Stomach (tissue), 4 donors: ENCODE measurements around the gene CBFA2T3.

Experiments used
- CTCF ChIP-seq, 7 experiments: fragments of 450-650 bp in 4 of 7; fragments of 200-600 bp in 3 of 7; sonication (generic) in 3 of 7; IDR thresholded peaks; one replicate each; pipeline ENCODE4 v1.5.1; 2016 to 2019; ENCODE audit warnings: antibody characterized with exemption in 7 of 7, control low read depth in 2 of 7, mild to moderate bottlenecking in 1 of 7
- EP300 ChIP-seq: sonication (generic); formaldehyde crosslinking; IDR thresholded peaks from one replicate; pipeline ENCODE4 v1.6.1; 2017; ENCODE audit warnings: antibody characterized with exemption
- POLR2A ChIP-seq, 4 donors: fragments of 450-650 bp; IDR thresholded peaks; one replicate each; pipeline ENCODE4 v1.6.1; 2016; ENCODE audit warnings: antibody characterized with exemption in 4 of 4, control low read depth in 2 of 4, mild to moderate bottlenecking in 1 of 4, moderate library complexity in 1 of 4
- POLR2AphosphoS5 ChIP-seq, 3 donors: sonication (generic); formaldehyde crosslinking; IDR thresholded peaks; one replicate each; pipeline ENCODE4 v1.6.1; 2016; ENCODE audit warnings: antibody characterized with exemption in 3 of 3

GRCh38 chr16:88994695-88995094 lies 17.7 kb upstream of the CBFA2T3 start:
- TF ChIP-seq CTCF (IDR thresholded peaks at IDR 0.05) (no peak), POLR2AphosphoS5 (IDR thresholded peaks at IDR 0.05) (no peak), POLR2A (IDR thresholded peaks at IDR 0.05) (no peak), EP300 (no peak)
